ENCODE measurements around the gene EN2. TPM values are rescaled to one million over a fixed set of nuclear protein-coding genes. Genes with fewer than 3 reads are reported as not detected.

EN2 gene
- total RNA-seq (1 to 10 TPM in 1 of 2 donors, under 1 TPM in 1; 0.81 to 1.6 TPM), polyA plus RNA-seq (ENCODE audit: insufficient read depth, low read depth, low replicate concordance) (1.6 TPM)
- long read RNA-seq, donor 1 = 0 reads
- long read RNA-seq, donor 2 = 0 reads

GRCh38 chr7:155458111-155458877 lies at the start of gene EN2:
Gene EN2 (plus strand): TSS chr7:155458129. CDS start chr7:155458378, 249 bp downstream.
- H3K27ac ChIP-seq = no peak within 1 kb of the TSS
- intact Hi-C loops (cut with DNase I; ENCODE audit: low total_unique reads) = no loop called here
- H3K4me1 ChIP-seq = peaks cover 22% of the 10 kb centered on the region
- H3K36me3 ChIP-seq (ENCODE audit: low read depth, missing control alignments) = no peaks in the 10 kb centered on the region
- H3K9me3 ChIP-seq = no peaks in the 10 kb centered on the region
- peaks cover 4% of the 10 kb centered on the region for H3K27me3 ChIP-seq
- TF ChIP-seq, protein P1, sequence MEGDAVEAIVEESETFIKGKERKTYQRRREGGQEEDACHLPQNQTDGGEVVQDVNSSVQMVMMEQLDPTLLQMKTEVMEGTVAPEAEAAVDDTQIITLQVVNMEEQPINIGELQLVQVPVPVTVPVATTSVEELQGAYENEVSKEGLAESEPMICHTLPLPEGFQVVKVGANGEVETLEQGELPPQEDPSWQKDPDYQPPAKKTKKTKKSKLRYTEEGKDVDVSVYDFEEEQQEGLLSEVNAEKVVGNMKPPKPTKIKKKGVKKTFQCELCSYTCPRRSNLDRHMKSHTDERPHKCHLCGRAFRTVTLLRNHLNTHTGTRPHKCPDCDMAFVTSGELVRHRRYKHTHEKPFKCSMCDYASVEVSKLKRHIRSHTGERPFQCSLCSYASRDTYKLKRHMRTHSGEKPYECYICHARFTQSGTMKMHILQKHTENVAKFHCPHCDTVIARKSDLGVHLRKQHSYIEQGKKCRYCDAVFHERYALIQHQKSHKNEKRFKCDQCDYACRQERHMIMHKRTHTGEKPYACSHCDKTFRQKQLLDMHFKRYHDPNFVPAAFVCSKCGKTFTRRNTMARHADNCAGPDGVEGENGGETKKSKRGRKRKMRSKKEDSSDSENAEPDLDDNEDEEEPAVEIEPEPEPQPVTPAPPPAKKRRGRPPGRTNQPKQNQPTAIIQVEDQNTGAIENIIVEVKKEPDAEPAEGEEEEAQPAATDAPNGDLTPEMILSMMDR (IDR thresholded peaks at IDR 0.05) = no peak
- TF ChIP-seq POLR2A (IDR thresholded peaks at IDR 0.05) = no peak
- WGBS, 2 donors = 0 to 3% methylated on average over 19 to 59 of the region's 105 CpGs
- no peak for DNase-seq
- H3K4me3 ChIP-seq = peak within 1 kb of the TSS; percentile 22 to 54

DNA sequence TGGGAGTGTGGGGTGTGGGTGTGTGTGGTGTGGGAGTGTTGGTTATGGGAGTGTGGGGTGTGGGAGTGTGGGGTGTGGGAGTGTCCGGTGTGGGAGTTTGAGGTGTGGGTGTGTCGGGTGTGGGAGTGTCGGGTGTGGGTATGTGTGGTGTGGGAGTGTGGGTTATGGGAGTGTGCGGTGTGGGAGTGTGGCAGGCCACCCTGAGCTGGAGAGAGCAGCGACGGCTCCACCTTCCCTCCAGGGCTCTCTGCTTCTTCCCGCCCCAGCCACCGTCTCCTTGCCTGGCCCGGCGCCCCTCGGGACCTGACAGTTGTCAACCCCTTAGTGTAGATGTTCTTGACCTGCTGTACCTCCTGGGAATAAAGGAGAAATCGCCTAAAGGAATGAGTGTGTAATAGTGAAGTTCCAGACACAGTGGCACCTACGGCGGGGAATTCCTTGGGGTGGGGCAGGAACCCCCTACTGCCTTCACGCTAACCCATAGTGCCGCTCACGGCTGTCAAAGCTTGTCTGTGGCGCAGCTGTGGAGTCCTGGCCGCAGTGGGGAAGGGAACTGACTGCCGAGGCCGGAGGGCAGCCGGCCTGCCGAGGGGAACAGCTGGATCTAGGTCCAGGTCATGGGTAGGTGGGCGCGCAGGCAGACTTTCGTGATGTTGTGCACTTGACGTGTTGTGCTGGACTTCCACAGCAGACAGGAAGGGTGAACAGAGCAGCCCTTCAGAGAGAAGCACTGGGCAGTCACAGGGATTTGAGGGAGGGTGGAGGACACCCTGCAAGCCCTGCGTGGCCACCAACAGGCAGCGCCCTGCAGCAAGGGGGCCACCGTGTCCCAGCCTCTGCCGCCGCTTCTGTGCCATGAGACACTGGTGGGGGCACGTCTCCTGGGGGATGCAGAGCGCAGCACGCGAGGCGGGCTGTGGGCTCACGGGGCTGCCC lies 49.0 kb upstream of the EN2 start:
- intact Hi-C loops (cut with DNase I; ENCODE audit: low total_unique reads) = no loop called here
- no peak for DNase-seq
- TF ChIP-seq, protein P1 (IDR thresholded peaks at IDR 0.05) = no peak
- TF ChIP-seq POLR2A (IDR thresholded peaks at IDR 0.05) = no peak
- Histone ChIP-seq H3K36me3 (ENCODE audit: low read depth, missing control alignments) (no peaks in the 10 kb centered on the region), H3K4me1 (no peaks in the 10 kb centered on the region), H3K4me3 (no peak overlapping the region), H3K27ac (no peak overlapping the region), H3K9me3 (no peaks in the 10 kb centered on the region), H3K27me3 (no peaks in the 10 kb centered on the region)
- WGBS, 2 donors = 29 to 37% methylated on average over 30 to 38 of the region's 38 CpGs

DNA sequence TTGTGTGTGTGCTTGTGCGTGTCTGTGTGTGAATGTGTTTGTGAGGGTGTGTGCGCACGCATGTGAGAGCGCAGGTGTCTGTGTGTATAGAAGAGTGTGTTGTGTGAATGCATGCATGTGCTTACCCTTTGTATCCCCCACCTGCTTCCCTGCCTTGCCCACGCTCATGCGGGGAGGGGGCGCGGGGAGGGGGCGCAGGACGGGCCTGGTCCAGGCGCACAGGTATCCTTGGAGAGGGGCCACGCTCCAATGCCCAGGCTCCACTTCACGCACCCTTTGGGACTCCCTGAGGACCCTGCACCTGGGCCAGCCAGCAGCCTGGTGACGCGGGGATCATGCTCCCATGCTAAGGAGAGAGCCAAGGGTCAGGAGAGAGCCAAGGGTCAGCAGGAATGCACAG lies 47.9 kb upstream of the EN2 start:
- DNase-seq = no peak
- no peaks in the 10 kb centered on the region for H3K27me3 ChIP-seq
- H3K27ac ChIP-seq = no peak overlapping the region
- no peak overlapping the region for H3K4me3 ChIP-seq
- intact Hi-C loops (cut with DNase I; ENCODE audit: low total_unique reads) = no loop called here
- 77 to 80% methylated on average over 15 of the region's 15 CpGs for WGBS, 2 donors
- no peaks in the 10 kb centered on the region for H3K36me3 ChIP-seq (ENCODE audit: low read depth, missing control alignments)
- H3K9me3 ChIP-seq = no peaks in the 10 kb centered on the region
- TF ChIP-seq, protein P1 (IDR thresholded peaks at IDR 0.05) = no peak
- TF ChIP-seq POLR2A (IDR thresholded peaks at IDR 0.05) = no peak
- H3K4me1 ChIP-seq = no peaks in the 10 kb centered on the region

GRCh38 chr7:155410431-155410830 lies 47.5 kb upstream of the EN2 start:
- DNase-seq = no peak
- 71 to 73% methylated on average over 6 of the region's 6 CpGs for WGBS, 2 donors
- Histone ChIP-seq H3K27me3 (no peaks in the 10 kb centered on the region), H3K4me1 (no peaks in the 10 kb centered on the region), H3K27ac (no peak overlapping the region), H3K9me3 (no peaks in the 10 kb centered on the region), H3K4me3 (no peak overlapping the region), H3K36me3 (ENCODE audit: low read depth, missing control alignments) (no peaks in the 10 kb centered on the region)
- intact Hi-C loops (cut with DNase I; ENCODE audit: low total_unique reads) = no loop called here
- no peak for TF ChIP-seq POLR2A (IDR thresholded peaks at IDR 0.05)
- TF ChIP-seq, protein P1 (IDR thresholded peaks at IDR 0.05) = no peak
